Inflammatory macrophage treated with lipopolysaccharide for 1 hour (primary cell): ENCODE data around the gene RRAGA.
"Not testable (repeated sequence)": the region's sequence is repeated elsewhere in the genome, so short reads cannot be mapped to it uniquely, and the experiment has no call there.

Experiments
- DNase-seq, 2 donors: peaks; one replicate each; pipeline ENCODE4 v3.0.0-alpha.2; 2020 to 2022

Gene RRAGA

DNA sequence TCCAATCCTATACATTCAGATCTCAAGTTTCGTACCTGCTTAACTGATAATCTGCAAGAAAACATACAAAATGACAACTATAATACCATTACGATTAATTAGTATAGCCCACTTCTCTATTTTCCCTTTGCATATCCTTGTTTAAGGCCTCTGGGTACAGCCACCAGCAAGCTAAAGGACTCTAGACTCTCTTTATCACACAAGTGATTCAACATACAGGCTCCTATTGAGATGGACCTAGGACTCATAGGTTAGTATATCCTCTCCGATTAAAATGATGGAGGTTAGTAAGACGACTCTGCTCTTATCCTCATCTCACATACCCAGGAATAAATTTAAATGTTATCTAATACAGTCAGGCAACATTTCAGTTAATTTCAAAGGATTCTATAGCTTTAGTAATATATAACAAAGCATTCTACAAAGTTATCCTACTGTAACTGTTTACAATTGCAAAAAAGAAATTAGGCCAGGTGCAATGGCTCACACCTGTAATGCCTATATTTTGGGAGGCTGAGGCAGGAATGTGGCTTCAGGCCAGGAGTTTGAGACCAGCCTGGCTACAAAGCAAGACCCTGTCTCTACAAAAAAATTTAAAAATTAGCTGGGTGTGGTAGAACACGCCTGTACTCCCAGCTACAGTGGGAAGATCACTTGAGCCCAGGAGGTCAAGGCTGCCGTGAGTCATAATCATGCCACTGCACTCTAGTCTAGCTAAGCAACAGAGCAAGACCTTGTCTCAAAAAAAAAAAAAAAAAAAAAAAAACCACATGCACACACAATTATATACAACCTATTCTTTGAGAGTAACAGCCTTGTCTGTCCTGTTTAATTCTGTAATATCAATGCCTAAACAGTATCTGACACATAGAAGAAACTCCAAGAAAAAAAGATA lies 38.1 kb downstream of the RRAGA start:
- DNase-seq, result peak in 1 of 2 donors; percentile 58

DNA sequence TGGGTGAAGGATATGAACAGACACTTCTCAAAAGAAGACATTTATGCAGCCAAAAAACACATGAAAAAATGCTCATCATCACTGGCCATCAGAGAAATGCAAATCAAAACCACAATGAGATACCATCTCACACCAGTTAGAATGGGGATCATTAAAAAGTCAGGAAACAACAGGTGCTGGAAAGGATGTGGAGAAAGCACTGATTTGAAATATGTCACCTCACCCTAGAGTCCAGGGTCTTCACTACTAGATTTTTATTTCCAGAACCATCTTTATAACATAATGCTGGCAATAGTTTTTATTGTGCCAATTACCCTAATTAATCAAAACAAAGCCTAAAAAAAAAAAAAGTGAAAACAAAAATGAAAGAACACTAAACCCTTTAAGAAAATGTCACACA lies 48.2 kb downstream of the RRAGA start:
- not testable (repeated sequence) for DNase-seq
